Activated T-helper 9 cell treated with anti-CD3 and anti-CD28 coated beads, Interleukin-2, amount 50 U/mL, for 16 hours (primary cell): ENCODE measurements around the gene ARPC5.

Experiments
- DNase-seq: peaks from one replicate; pipeline ENCODE4 v3.0.0-alpha.2; 2020; ENCODE audit warnings: low read depth

Gene ARPC5

DNA sequence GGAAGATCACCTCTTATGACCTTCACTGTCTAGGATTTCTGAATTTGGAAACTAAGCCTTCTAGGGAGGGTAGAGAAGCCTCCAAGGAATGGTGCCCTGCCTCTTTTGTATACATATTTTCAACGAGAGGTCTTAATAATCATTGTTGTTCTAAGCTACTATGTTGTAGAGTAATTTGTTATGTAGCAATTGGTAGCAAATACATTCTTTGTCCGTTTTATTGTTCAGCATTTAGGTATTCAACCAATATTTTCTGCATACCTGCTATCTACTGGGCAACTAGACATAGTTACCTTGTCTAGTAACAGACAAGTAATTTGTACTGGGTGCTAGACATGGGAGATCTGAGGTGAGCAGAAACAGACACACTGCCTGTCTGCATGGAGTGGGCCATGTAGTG is 24.6 kb downstream of the ARPC5 start:
- no peak for DNase-seq

DNA sequence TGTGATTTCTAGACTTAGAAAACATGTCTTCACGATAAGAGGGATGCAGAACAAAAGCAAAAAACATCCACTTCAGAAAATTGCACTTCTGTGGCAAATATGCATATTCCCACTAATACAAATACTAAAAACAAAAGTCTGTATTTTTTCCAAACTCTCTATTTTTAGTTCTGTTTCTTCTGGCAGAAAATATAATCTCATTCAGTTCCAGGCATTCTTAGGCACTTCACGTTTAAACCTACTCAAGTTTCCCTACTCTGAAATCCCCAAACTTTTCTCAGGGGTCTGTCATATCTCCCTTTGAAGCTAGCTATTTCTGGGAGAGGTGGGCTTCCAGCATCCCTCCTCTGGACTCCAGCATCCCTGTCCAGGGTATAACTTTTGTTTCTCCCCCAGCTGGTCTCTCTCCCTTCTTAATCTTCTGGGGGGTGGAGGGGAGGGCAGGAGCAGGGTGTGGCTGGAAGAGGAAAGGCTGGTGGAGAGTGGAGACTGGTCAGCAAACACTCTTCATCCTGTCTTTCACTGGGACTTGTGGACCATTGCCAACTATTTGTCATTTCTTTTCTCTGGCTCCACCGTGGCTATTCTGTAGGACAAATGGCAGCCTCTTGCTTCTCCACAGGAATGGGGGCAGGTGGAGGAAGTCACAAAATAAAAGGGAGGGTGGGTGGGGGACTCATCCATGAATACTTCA is 25.7 kb downstream of the ARPC5 start:
- DNase-seq: no peak

DNA sequence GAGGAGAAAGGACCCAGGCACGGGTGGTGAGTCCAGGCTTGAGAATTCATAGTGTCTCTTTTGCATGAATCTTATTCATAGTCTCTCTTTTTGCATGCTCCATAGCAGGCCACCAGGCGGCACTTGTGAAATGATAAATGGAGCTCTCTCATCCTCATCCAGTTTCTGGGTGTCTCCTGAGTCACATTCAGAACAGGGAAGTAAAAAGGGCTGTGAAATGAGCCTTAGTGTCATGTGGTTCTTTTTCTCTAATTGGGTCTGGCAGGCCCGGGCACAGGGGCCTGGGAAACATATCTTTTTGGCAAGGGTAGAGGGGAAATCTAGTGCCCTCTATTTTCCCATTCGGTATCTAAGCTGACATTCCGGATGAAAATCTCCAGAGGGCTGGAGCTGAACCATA is 26.3 kb downstream of the ARPC5 start:
- no peak for DNase-seq

DNA sequence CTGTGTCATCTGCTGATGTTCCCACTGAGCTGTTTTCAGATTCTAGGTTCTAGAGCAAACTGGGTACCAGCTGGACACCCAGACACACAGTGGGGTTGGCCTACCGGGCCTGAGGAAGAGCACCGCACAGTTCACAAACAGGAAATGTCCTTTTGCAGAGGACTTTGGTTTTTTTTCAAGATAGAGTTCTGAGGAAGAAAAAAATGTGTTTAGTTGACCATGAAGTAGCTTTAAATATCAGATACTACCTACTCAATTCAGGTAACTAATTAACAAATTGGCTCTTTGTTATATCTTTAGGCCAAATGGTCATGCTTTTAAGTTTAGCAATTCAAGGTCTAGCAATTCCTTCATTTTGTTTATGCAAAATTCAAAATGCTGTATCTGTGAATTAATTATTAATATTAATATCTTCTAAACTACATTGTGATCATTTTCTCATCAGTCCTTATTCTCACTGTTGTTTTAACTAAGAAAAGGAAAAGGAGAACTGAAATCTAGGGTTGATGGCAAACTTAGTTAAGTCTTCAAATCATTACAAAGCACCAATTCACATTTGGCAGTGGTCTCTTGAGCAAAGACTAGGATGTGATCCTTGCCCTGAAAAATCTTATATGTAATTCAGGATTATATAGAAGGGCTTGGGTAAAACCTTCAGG is 28.1 kb downstream of the ARPC5 start:
- DNase-seq: no peak

DNA sequence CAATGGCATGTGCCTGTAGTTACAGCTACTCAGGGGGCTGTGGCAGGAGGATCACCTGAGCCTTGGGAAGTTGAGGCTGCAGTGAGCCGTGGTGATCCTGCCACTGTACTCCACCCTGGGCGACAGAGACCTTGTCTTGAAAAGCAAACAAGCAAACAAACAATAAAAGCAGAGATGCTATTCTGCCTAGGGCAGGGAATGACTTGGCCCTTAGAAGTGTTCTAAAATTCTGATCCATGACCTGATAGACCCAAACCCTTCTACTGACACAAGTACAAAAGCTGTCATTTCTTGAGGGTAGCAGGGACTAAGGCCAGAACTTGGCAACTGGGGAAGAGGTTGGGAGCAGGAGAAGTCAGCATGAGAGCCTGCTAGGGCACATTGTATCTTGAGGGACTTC is 29.7 kb downstream of the ARPC5 start:
- no peak for DNase-seq

DNA sequence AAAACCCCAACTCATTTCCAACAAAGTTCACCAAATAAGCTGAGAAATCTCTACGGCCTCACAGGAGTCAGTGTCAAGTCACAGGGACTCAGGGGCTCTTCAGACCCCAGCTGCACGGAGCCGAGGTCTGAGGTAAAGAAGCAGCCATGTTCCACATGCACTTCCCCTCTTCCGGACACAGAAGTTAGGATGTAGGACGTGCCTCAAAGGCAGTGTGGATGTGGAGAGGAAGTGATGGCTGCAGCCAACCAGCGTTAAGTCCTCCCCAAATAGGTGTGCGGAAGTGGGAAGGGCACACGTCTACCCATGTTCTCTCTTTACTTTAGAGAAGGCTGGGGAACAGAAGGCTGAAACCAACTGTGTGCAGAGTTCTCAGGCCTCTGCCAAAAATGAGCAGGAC is 30.8 kb downstream of the ARPC5 start:
- DNase-seq: no peak

DNA sequence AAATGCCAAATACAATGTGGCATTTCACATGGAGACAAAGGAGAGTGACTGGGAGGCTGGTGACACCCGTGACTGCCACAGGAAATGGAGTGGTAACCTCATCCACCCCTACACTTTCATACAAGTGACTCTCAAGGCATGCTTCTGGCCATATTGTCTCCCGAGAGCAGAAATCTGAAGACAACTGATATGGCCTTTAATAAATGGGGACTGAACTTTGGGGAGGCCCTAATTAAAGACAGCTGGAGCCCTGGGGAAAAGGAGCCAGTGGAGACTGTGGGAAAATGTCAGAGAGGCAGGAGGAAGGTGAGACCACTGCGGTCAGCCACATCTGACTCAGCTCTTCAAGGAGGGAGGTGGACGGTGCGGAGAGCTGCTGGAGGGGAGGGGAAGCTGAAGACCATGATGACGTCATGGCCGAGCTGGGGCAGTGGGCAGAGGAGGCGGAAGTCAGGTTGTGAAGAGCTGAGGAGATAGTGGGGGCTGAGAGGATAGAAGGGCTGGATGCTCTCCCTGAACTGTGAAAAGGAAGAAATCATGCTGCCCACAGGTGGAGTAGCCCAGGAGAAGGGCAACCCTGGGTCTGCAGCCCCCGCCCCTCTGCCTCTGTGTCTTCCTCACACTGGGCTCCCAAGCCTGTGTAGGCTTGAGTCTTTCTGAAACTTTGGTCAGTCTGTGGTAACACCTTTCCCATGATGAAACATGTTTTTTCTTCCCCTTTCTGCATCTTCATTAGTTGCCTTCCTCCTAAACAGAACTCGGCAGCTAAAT is 31.4 kb downstream of the ARPC5 start:
- DNase-seq: no peak

DNA sequence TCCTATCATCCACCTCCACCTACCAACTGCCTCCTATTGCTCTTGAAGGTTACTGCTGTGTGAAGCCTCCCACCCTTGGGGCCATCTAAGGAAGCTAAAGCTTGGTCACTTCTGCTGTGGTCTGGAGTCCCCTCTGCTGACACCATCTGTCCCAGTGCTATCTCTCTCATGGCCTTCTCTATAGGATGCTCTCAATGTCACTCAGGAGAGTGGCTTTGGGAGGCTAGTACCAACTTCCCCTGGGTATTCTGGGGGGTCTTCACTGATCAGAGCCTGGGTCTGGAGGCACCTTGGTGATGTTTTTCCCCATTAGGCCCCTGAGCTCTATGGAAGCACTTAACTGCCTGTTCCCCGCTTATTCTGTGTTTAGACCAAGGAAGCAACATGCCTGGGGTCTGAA is 33.1 kb downstream of the ARPC5 start:
- no peak for DNase-seq

DNA sequence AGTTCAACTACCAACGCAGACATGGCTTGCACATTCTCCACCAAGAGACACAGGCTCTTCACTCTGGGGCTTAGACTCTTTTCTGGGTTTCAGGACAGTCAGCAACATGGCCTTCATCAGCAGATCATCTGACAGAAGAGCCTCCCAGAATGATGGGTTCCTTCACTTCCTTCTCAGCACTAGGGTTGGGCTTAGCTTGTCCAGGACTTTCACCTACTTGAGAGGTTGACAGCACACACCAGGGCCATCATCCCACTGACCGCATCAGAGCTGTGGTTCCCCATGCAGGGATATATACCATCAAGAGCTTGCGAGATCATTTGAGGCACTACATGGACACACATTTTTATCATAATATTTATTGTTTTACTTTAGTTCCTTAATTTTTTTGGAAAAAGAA is 34.9 kb downstream of the ARPC5 start:
- DNase-seq: no peak

DNA sequence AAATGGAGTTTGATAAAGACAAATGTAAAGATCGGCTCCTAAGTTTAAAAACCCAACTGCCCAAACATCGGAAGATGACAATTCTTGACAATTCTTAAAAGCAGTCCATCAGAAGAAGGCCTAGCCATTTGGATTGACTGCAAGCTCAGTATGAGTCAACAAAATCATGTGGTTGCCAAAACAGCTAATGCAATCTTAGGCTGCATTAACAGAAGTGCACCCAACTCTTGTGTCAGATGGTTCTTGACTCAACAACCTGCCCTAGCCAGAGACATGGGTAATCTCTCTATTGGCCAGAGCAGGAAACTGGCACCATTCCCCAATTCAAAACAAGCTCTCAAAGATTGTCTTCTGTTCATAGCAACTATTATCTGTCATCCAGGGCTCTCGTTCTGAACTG is 35.4 kb downstream of the ARPC5 start:
- DNase-seq: no peak

DNA sequence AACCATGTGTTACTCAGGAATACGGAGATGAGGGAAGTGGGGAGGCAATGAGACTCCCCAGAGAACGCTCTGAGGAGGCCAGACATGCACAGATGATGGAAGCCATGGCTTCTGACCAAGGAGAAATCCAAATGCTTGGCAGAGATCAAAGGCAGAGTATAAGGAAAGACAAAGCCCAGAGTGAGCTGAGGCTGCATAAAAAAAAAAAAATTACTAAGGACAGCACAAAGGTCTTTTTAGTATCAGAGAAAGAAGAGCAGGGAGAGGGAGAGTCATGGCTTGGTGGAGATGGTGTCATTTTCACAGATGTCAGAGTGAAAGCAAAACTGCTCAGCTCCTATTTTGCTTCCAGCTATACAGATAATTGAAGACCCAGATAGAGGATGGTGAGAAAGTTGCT is 37.2 kb downstream of the ARPC5 start:
- no peak for DNase-seq

DNA sequence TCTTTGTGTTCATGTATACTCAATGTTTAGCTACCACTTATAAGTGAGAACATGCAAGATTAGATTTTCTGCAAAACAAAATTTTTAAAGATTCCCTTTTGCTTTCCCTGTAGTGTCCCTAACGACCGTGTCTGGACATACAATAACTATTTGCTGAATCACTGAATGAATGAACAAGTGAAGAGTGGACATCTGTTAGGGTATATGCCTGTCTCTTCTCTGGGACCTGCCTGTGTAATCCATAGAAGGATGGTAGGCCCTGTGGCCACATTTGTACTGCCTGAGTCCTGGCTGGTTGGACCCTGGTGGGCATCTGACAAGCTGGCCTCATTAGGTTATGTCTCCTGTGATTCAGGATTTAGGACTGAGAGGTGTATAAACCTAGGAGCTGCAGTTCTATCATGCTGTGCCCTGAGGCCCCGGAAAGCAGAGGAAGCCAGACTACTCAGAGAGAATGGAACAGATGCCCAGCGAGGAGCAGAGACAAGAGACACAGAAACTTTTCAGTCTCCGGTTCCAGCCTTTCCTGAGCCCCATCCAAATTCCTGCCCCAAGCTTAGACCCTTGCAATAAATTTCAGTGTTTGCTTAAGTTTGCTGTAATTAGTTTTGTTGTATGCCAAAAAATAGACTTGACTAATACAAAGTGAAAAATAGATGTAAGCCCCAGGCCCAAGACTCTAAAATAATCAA is 37.8 kb downstream of the ARPC5 start:
- no peak for DNase-seq

DNA sequence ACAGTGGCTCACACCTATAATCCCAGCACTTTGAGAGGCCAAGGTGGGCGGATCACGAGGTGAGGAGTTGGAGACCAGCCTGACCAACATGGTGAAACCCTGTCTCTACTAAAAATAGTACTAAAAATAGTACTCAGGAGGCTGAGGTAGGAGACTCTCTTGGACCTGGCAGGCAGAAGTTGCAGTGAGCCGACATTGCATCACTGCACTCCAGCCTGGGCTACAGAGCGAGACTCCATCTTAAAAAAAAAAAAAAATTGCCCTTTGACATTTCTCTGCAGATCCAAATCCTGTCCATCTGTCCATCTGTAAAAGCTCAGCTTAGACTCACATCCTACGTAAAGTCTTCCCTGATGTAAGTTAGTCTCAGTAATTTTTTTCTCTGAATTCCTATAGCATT is 39.1 kb downstream of the ARPC5 start:
- DNase-seq: no peak

DNA sequence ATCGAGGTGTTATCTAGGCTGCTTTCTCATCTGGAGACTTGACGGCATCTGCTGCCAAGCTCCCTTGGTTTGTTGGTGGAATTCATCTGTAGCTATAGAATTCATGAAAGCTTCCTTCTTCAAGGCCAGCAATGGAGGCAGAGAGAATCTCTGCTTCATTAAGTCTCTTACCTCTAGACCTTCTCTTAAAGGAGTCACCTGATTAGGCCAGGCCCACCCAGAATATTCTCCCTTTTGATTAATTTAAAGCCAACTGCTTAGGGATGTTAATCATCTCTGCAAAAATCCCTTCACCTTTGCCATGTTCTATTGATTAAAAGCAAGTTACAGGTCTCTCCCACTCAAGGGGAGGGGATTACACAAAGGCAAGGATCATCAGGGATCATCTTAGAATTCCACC is 40.0 kb downstream of the ARPC5 start:
- no peak for DNase-seq

DNA sequence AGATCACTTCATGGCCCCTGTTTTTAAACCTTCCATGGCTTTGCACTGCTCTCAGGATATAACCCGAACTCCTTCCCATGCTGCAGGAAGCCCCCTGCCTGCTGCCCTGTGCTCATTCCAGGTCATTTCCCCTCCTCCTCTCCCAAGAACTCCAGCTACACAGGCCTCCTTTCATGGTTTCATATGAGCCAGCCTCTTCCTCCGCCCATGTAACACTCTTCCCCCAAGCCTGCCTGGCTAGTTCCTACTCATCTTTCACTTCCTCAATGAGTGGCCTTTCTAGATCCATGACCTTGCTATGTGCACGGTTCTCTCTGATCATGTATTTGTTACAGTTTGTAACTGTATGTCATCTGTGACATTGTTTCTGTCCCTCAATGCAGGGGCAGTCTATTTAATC is 42.2 kb downstream of the ARPC5 start:
- no peak for DNase-seq

DNA sequence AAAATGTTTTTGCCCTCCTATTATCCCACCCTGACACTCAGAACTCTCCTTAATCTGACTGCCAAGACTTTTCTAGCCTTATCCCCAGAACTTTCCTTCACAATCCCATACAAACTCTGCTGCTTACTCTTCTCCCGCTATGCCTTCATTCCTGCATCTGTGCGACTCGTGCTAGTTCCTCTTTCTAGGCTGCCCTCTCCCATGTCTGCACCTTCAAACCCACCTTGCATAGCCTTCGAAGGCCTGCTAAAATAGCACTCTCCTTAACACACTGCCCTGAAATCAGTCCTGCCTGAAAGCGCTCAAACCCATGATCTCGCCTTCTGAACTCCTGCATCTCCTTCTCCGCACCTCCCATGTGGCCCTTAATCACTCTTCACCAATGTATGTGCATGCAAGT is 42.9 kb downstream of the ARPC5 start:
- DNase-seq: no peak

DNA sequence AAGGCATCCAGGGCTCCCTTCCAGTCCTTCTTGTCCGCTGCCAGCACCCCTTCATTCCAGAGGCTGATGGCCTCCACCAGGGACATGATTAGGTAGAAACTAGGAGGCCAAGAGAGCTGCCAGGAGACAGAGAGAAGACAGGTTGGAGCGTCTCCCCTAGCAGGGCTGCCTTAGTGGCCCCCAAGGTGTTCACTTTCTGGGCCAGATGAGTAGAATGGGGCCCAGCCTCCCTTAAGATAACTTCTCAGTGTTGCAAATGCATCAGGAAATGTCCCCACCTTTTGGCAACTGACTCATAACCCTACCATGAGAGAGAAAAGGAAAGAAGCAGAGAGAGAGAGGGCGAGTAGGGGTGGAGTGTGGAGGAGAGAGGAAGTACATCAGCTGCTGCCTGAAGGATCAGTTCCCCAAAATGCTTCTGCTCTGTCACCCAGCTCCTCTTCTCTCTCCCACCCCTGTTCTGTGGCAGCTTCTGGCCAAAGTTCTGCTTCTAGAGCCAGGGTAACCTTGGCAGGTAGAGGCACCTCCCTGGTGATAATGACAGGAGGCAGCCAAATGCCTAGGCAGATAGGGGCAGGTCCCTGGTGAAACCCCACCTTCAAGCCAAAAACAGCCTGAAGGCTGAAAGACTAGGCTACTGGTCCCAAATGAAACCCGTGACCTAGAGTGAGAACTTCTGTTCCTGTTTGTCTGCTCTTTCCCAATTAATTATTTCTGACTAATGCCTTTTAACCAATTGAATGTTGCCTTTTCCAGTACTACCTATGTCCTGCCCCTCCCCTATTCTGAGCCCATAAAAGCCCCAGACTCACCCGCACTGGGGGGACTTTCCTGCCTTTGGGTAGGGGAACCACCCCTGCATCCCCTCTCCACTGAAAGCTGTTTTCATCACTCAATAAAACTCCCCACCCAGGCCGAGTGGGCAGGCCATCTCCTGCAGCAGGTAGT is 45.1 kb downstream of the ARPC5 start, which contains the start of gene NCF2:
TSS of gene NCF2 (minus strand) at position 216 of the 948 bp plus-strand sequence. CDS start at position 86, 130 bp downstream.
- no peak for DNase-seq

DNA sequence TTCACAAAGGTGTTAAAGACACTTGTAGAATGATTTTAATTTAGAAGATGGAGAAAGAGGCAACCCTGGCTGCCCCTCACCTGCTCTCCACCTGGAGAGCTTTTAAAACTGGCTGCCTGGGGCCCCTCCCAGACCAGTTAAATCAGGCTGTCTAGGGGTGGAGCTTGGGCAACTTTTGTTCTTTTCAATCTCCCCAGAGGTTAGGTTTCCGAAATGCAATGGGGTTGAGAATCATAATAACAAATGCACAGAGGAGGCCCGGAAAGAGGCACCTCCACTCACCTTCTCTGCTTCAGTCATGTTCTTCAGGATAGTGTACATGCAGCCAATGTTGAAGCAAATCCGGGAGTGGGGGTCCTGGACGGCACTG is 45.7 kb downstream of the ARPC5 start:
- DNase-seq: no peak

DNA sequence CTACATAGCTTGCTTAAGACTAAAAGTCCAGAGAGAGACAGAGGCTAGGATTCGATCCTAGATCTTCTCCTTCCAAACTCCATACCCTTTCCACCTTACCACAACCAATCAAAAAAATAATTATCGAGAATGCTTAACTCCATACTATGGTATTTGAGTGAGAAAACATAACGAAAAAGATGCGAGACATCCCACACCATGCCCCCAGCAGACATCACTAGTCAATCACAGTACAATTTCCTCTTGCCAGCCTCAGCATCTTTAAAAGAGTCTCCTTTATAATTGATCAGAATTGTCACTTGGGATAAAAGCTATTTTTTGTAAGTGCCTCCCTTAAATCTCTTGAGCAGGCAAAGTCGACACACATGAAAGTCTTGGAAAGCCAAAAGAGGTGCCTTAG is 46.2 kb downstream of the ARPC5 start:
- DNase-seq: no peak

DNA sequence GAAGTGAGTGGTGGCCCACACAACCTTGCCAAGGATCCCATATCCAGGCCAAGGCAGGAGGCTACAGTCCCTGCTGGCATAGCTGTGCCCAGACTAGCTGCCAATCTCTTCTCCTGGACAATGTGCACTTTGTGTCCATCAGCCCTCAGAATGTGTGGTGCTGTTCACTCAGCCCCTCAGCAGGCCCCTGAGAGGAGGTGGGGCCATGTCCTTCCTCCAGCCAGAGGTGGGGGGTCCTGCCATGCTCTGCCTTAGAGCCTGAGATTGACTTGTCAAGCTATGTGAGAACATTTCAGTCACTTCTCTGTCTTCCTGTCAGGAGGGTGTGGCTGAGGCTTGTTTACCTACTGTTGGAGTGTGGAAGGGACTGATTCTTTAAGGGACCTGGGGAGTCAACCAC is 46.8 kb downstream of the ARPC5 start:
- DNase-seq: no peak

DNA sequence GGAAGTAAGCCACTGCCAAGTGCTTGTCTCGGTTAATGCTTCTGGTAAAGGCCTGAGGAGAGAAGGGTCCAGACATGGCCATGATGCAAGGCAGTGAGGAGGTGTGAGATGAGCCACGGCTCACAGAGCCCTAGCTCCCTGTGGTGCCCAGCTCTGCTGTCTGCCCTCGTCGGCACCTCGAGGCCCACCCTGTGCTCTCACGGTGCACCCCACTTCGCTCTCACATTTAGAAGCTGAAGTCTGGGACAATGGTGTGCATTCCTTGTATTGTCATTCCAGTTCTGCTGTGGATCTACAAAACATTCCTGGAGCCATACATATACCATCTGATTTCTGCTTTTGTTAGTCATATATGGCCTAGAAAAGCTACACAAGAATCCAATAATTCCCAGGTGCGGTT is 48.7 kb downstream of the ARPC5 start:
- DNase-seq: no peak

DNA sequence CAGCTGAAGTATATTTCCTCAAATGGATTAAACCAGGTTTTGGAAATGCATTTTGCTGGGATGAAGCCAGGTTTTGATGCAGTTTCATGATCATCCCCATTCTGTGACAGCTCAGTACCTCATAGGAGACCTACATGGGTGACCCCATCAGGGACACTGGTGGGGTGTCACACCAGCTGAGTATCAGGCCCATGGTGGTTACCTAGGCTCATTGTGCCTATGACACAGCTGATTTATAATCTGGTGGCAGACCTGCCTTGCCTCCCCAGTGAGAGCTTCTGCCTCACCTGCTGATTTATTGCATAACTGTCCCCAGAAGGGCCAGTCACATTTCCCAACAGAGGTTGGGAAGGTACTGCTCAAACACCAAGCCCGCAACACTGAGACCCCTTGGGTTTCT is 49.1 kb downstream of the ARPC5 start:
- no peak for DNase-seq
